Stomach (tissue), 4 donors: ENCODE results near the gene SRCIN1.

Experiments used
- POLR2A ChIP-seq, 4 donors: fragments of 450-650 bp; IDR thresholded peaks; one replicate each; pipeline ENCODE4 v1.6.1; 2016; ENCODE audit warnings: antibody characterized with exemption in 4 of 4, control low read depth in 2 of 4, mild to moderate bottlenecking in 1 of 4, moderate library complexity in 1 of 4
- POLR2AphosphoS5 ChIP-seq, 3 donors: sonication (generic); formaldehyde crosslinking; IDR thresholded peaks; one replicate each; pipeline ENCODE4 v1.6.1; 2016; ENCODE audit warnings: antibody characterized with exemption in 3 of 3
- TF ChIP-seq, protein P1 (sequence below), 7 experiments: fragments of 450-650 bp in 4 of 7; fragments of 200-600 bp in 3 of 7; sonication (generic) in 3 of 7; IDR thresholded peaks; one replicate each; pipeline ENCODE4 v1.5.1; 2016 to 2019; ENCODE audit warnings: antibody characterized with exemption in 7 of 7, control low read depth in 2 of 7, mild to moderate bottlenecking in 1 of 7

DNA sequence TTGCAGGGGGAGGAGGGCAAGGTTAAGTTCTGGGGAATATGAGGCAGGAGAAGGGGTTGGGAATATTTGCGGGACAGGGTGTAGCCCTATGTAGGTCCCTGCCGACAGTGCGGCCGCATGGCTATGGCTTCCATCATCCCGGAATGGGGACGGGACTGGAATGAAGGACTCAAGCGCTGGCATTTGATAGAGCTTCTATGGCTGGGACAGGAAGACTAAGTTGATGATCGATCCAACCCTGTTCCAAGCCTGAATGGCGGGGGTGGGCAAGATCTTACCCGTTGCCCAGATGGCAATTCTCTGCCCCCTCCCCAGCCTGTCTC lies 47.1 kb downstream of the SRCIN1 start:
- TF ChIP-seq POLR2A (IDR thresholded peaks at IDR 0.05) (no peak), POLR2AphosphoS5 (IDR thresholded peaks at IDR 0.05) (no peak)
- TF ChIP-seq, protein P1, sequence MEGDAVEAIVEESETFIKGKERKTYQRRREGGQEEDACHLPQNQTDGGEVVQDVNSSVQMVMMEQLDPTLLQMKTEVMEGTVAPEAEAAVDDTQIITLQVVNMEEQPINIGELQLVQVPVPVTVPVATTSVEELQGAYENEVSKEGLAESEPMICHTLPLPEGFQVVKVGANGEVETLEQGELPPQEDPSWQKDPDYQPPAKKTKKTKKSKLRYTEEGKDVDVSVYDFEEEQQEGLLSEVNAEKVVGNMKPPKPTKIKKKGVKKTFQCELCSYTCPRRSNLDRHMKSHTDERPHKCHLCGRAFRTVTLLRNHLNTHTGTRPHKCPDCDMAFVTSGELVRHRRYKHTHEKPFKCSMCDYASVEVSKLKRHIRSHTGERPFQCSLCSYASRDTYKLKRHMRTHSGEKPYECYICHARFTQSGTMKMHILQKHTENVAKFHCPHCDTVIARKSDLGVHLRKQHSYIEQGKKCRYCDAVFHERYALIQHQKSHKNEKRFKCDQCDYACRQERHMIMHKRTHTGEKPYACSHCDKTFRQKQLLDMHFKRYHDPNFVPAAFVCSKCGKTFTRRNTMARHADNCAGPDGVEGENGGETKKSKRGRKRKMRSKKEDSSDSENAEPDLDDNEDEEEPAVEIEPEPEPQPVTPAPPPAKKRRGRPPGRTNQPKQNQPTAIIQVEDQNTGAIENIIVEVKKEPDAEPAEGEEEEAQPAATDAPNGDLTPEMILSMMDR (IDR thresholded peaks at IDR 0.05): no peak
